GM12865 (cell line): Measurements from ENCODE around the gene CCT4.
"Not testable (repeated sequence)": the region's sequence is repeated elsewhere in the genome, so short reads cannot be mapped to it uniquely, and the experiment has no call there.

Source experiments
- DNase-seq: peaks from one replicate; pipeline ENCODE4 v3.0.0; 2010; ENCODE audit warnings: low read depth
- H3K4me3 ChIP-seq: 2 replicates; pipeline ENCODE4 v1.5.1; 2011; ENCODE audit warnings: mild to moderate bottlenecking, low read depth, low read length, control low read depth
- TF ChIP-seq, protein P1 (sequence below): IDR thresholded peaks from 2 replicates; pipeline ENCODE4 v1.5.1; 2011; ENCODE audit warnings: low read length, control low read depth, low read depth, inconsistent platforms; ENCODE audit not compliant: insufficient read depth; ENCODE audit errors: missing control alignments

CCT4 gene

DNA sequence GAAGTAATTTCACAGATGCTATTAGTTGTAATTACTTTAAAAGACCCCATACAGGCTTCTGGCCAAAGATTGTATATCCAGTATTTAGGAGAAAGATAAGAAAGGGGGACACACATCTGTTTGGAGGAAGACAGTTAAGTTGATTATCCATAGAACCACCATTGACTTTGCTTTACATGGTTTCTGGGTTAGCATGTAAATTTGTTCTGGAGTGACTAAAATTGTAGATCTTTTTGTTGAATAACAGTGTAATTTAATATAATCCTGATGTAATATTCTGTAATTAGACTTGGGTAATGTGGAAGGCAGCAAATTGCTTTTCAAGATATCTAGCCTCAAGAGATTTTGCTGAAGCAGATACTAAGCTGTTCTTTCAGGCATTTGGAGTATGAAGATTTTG lies 34.3 kb upstream of the CCT4 start:
- TF ChIP-seq, protein P1, sequence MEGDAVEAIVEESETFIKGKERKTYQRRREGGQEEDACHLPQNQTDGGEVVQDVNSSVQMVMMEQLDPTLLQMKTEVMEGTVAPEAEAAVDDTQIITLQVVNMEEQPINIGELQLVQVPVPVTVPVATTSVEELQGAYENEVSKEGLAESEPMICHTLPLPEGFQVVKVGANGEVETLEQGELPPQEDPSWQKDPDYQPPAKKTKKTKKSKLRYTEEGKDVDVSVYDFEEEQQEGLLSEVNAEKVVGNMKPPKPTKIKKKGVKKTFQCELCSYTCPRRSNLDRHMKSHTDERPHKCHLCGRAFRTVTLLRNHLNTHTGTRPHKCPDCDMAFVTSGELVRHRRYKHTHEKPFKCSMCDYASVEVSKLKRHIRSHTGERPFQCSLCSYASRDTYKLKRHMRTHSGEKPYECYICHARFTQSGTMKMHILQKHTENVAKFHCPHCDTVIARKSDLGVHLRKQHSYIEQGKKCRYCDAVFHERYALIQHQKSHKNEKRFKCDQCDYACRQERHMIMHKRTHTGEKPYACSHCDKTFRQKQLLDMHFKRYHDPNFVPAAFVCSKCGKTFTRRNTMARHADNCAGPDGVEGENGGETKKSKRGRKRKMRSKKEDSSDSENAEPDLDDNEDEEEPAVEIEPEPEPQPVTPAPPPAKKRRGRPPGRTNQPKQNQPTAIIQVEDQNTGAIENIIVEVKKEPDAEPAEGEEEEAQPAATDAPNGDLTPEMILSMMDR: no peak
- DNase-seq: no peak
- H3K4me3 ChIP-seq: no peak overlapping the region

DNA sequence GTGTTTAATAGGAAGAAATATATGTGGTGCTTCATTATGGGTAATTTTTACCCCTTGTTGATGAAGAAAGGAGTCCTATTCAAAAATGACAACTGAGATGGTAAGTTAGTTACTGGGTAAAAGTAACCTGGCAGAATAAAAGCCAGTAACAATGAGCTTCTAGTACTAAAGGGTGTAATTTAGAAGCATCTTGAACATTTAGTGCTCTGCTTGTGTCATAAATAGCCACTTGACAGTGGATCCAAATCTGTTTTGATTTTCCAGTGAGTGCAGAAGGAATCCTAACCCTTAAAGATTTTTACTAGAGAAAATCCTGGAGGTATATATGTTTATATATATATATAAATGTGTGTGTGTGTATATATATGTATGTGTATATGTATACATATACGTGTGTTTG lies 32.1 kb upstream of the CCT4 start:
- no peak overlapping the region for H3K4me3 ChIP-seq
- TF ChIP-seq, protein P1: no peak
- DNase-seq: no peak

DNA sequence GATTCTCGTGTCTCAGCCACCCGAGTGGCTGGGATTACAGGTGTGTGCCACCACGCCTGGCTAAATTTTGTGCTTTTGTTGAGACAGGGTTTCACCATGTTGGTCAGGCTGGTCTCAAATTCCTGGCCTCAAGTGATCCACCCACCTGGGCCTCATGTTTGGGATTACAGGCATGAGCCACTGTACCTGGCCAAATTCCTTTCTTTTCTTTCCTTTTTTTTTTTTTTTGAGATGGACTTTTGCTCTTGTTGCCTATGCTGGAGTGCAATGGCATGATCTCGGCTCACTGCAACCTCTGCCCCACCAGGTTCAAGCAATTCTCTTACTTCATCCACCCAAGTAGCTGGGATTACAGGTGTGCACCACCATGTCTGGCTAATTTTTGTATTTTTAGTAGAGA lies 26.3 kb upstream of the CCT4 start:
- not testable (repeated sequence) for H3K4me3 ChIP-seq, DNase-seq

DNA sequence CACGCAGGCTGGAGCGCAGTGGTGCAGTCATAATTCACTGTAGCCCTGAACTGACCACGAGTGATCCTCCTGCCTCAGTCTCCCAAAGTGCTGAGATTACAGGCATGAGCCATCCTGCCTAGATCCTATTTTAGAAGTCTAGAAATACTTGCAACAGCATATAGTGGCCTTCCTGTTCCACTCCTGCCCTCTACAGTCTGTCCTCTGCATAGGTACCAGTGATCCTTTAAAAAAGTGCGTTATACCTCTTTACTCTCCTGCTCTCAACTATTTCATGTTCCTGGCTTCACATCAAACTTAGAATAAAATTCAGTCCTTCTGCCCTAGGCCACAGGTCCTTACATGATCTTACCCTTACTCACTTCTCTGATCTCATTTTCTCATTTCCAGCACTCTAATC lies 23.1 kb upstream of the CCT4 start:
- no peak overlapping the region for H3K4me3 ChIP-seq
- TF ChIP-seq, protein P1: peak; percentile 19
- DNase-seq: no peak

DNA sequence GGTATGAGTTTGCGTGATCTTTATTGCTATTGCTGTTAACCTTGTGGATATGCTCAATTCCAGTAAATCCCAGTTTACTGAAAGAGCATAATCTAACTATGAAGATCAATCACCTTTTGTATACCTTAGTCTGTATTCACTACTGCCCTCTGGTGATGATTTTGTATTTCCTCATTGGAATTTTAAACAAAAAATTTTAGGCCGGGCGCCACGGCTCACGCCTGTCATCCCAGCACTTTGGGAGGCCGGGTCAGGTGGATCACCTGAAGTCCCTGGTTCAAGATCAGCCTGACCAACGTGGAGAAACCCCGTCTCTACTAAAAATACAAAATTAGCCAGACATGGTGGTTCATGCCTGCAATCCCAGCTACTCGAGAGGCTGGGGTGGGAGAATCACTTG lies 22.1 kb upstream of the CCT4 start:
- TF ChIP-seq, protein P1: no peak
- no peak for DNase-seq

DNA sequence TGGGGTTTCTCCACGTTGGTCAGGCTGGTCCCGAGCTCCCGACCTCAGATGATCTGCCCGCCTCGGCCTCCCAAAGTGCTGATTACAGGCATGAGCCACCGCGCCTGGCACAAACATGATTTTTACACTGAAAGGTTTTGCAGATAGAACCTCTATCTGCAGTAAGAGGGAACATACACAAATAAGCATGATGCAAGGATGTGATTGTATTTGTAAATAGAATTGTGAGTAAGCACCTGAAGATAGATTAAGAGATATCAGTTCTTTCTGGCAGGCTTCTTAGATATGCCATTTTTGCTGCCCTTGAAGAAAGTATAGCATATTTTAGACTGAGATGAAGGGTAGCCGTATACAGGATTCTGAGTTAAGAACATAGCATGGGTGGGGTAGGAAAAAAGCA lies 20.7 kb upstream of the CCT4 start:
- TF ChIP-seq, protein P1: no peak
- no peak overlapping the region for H3K4me3 ChIP-seq
- DNase-seq: no peak

More for the DNA sequence above, 22.1 kb upstream of the CCT4 start:
- no peak overlapping the region for H3K4me3 ChIP-seq

DNA sequence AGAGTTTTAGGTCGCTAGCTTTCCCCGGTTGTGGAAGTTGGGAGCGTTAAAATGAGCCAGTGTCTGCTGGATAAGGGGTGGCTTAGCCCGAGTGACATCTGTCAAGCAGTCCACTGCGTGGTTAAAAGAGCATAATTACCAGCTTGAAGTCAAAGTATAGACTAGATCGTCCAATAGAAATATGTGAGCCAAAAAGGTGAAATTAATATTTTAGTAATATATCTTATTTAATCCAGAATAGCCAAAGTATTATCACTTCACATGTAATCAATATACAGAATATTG lies 17.7 kb upstream of the CCT4 start:
- H3K4me3 ChIP-seq: peak overlapping the region; percentile 84
- DNase-seq: no peak

More for the DNA sequence above, 17.7 kb upstream of the CCT4 start:
- TF ChIP-seq, protein P1: no peak
